Small intestine (tissue), 16 donors: ENCODE data around the gene RPL39L. TPM values are rescaled to one million over a fixed set of nuclear protein-coding genes. Genes with fewer than 3 reads are reported as not detected.

ENCODE experiments used
- DNase-seq, 2 donors: peaks; one replicate each; pipeline versions ENCODE4 v3.0.0 to v3.0.0-alpha.2; 2013
- FAIRE-seq: peaks from 2 replicates; lab custom pipeline; 2012; peaks lifted over from hg19 to GRCh38; lab: Jason Lieb, UNC
- H3K27ac ChIP-seq, 3 donors: one replicate each; pipeline ENCODE4 v1.5.1; 2013; ENCODE audit warnings: low read length in 2 of 3, mild to moderate bottlenecking in 2 of 3, control low read depth in 1 of 3, inconsistent platforms in 1 of 3, low read depth in 1 of 3, moderate library complexity in 1 of 3
- H3K27me3 ChIP-seq, 3 donors: one replicate each; pipeline ENCODE4 v1.6.1; 2013; ENCODE audit warnings: low read length in 3 of 3, inconsistent platforms in 1 of 3; ENCODE audit not compliant: control insufficient read depth in 3 of 3, insufficient read depth in 3 of 3
- H3K36me3 ChIP-seq, 3 donors: one replicate each; pipeline ENCODE4 v1.6.1; 2013; ENCODE audit warnings: low read length in 3 of 3, inconsistent platforms in 1 of 3, low read depth in 1 of 3, mild to moderate bottlenecking in 1 of 3, moderate library complexity in 1 of 3; ENCODE audit not compliant: control insufficient read depth in 3 of 3, insufficient read depth in 2 of 3
- H3K4me1 ChIP-seq, 3 donors: one replicate each; pipeline ENCODE4 v1.6.1; 2013; ENCODE audit warnings: low read length in 2 of 3, inconsistent platforms in 1 of 3, low read depth in 1 of 3, mild to moderate bottlenecking in 1 of 3, moderate library complexity in 1 of 3; ENCODE audit not compliant: control insufficient read depth in 3 of 3, insufficient read depth in 2 of 3
- H3K4me3 ChIP-seq, 3 donors: one replicate each; pipeline ENCODE4 v1.5.1; 2013; ENCODE audit warnings: low read length in 3 of 3, control low read depth in 1 of 3, inconsistent platforms in 1 of 3, low read depth in 1 of 3, mild to moderate bottlenecking in 1 of 3, moderate library complexity in 1 of 3
- H3K9me3 ChIP-seq, 2 donors: one replicate each; pipeline ENCODE4 v1.6.1; 2013; ENCODE audit warnings: low read depth in 1 of 2, low read length in 1 of 2; ENCODE audit not compliant: control insufficient read depth in 2 of 2, insufficient read depth in 1 of 2
- WGBS, 3 donors: extraction: QIAGEN DNeasy Blood & Tissue Kit; methylation state at CpG; one replicate each; pipeline ENCODE4 v1.1.7; 2013; 5-methylcytosine and 5-hydroxymethylcytosine counted together
- long read RNA-seq, 10 donors: transcript quantifications; one replicate each; lab custom pipeline, GENCODE V29; 2026
- polyA plus RNA-seq, 4 donors: library from polyadenylated mRNA; stranded (reverse) in 3 of 4; unstranded in 1 of 4; fragments of 200-250 nt in 3 of 4; fragments of 120-200 nt in 1 of 4; gene quantifications; one replicate each; pipeline versions ENCODE4 v1.2.1 to v1.2.3, GENCODE V29; 2013
- donor health status: healthy with polysubstance abuse.
- donor health status: control.
- donor health status: control.
- donor health status: Bipolar disorder and iron deficiency.
- donor health status: healthy.

RPL39L gene
- 10 to 100 TPM in 1 of 4 donors, 1 to 10 TPM in 3; 2.7 to 18.6 (median 8.3) TPM for polyA plus RNA-seq
- long read RNA-seq, donor 1, result 0 reads
- long read RNA-seq, donor 2, partial matches to known transcripts, result 0 of 3 reads
- long read RNA-seq, donor 2, other reads (novel, unspliced or antisense), result 0 of 3 reads
- long read RNA-seq, donor 3, transcript RPL39L-201 (3 exons, 756 nt), result major isoform, 6 of 11 reads
- long read RNA-seq, donor 3, partial matches to known transcripts, result 5 of 11 reads
- long read RNA-seq, donor 3, other reads (novel, unspliced or antisense), result 0 of 11 reads
- long read RNA-seq, donor 4, result 0 reads
- long read RNA-seq, donor 5, partial matches to known transcripts, result 0 of 1 reads
- long read RNA-seq, donor 5, other reads (novel, unspliced or antisense), result 0 of 1 reads
- long read RNA-seq, donor 6, transcript RPL39L-201 (3 exons, 756 nt), result major isoform, 6 of 7 reads
- long read RNA-seq, donor 6, partial matches to known transcripts, result 0 of 7 reads
- long read RNA-seq, donor 6, other reads (novel, unspliced or antisense), result 0 of 7 reads
- long read RNA-seq, donor 7, result 0 reads
- long read RNA-seq, donor 8, partial matches to known transcripts, result 0 of 3 reads
- long read RNA-seq, donor 8, other reads (novel, unspliced or antisense), result 0 of 3 reads
- long read RNA-seq, donor 9, partial matches to known transcripts, result 0 of 2 reads
- long read RNA-seq, donor 9, other reads (novel, unspliced or antisense), result 0 of 2 reads
- long read RNA-seq, donor 10, transcript RPL39L-201 (3 exons, 756 nt), result major isoform, 5 of 5 reads
- long read RNA-seq, donor 10, partial matches to known transcripts, result 0 of 5 reads
- long read RNA-seq, donor 10, other reads (novel, unspliced or antisense), result 0 of 5 reads

DNA sequence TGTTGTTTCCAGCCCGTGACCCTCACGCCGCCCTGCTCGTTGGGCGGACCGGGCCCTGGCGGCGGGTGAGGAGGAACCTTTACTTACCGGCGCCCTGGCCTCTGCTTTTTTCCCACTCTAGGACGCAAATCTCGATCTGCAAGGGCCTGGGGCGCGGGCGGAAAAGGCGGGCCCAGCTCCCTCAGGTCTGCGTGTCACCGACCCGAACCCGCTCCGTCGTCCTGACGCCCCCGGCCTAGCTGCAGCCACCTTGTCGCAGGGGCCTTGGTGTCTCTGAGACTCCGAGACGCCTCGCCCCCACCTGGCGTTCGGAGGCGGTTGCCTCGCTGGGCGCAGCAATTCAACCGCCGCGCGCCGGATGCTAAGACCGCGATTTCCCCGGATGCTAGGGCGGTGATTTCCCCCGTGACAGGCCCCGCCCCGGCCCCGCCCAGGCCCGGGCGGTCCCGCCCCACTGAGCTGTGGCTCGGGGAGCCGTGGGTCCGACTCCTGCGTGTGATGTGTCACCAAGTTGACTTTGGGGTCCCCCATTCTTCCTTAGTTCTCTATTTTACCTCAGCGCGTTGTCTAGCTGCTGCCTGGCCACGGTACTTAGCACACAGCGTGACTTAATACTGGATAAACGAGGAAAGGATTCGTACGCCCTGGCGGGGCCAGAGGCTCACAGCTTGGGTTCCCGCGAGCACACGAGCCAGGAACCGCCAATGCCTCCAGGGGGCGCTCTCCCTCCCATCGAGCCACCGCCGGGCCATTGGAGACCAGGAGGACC lies at the start of gene RPL39L:
Gene RPL39L (minus strand): TSS at position 371 of the 769 bp plus-strand sequence. CDS start 18,196 bp downstream, outside the sequence.
- no peaks in the 10 kb centered on the region for H3K4me1 ChIP-seq
- H3K36me3 ChIP-seq, result no peaks in the 10 kb centered on the region
- peaks cover 0 to 9% of the 10 kb centered on the region in 2 donors for H3K9me3 ChIP-seq
- WGBS, 3 donors, result 2 to 9% (median 4%) methylated on average over 65 to 69 of the region's 69 CpGs
- peak; percentile 79 to 92 for DNase-seq
- peak within 1 kb of the TSS; percentile 10 to 85 (median 52) for H3K4me3 ChIP-seq
- FAIRE-seq, result no peak
- H3K27me3 ChIP-seq, result peaks cover 0 to 3% (median 0%) of the 10 kb centered on the region in 3 donors
- peak within 1 kb of the TSS; percentile 73 to 92 (median 76) for H3K27ac ChIP-seq

DNA sequence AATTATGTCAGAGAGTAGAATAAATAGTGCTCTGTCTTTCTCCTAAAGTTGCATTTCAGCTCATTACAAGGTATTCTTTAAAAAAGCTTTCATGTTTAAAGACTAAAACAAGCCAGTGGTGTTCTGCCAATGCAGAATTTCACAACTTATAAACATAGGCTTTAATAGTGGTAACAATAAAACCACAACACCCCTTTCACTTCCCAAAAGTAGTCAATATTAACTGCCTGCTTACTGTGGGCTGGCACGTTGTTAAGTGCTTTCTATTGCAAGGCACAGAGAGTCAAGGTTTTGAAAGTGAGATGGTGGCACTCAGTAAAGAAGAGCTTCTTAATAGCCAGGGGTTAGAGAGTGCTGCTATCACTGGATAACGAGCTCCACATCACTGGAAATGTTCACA lies 49.6 kb upstream of the RPL39L start:
- WGBS, 3 donors, result 30 to 47% (median 42%) methylated on average over 2 of the region's 2 CpGs
- FAIRE-seq, result no peak

DNA sequence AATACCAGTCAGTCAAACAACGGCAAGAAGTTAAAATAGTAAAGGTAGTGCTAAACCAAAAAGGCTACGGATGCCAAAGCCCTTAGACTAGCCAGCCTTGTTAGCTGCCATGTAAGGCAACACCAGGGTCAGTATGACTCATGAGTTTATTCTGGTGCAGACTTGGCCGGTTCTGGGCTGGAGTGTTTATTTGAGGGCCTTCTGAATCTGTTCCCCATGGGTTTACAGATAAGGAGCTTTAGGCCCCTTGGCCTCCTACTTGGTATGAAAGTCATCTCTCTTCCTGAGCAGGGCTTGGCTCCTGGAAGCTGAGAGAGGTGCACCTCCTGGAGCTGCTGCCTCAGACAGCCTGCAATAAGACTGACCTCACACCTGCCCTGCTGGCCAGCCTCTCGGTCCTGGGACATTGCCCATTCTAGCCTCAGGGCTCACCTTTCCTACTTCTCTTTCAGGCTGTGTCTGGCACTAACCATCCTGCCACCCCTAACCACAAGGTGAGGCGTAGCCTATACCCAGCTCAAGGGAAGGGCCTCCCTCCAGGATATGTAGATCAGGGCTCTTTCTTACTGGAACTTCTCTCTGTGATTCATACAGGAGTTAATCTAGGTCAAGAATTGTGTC lies 47.6 kb upstream of the RPL39L start:
- Histone ChIP-seq H3K9me3 (no peaks in the 10 kb centered on the region), H3K27me3 (peaks cover 0 to 3% (median 0%) of the 10 kb centered on the region in 3 donors), H3K4me1 (peaks cover 0 to 20% (median 0%) of the 10 kb centered on the region in 3 donors), H3K27ac (peak overlapping the region in 2 of 3 donors; percentile 41 to 75), H3K4me3 (no peak overlapping the region), H3K36me3 (no peaks in the 10 kb centered on the region)
- no peak for DNase-seq
- no peak for FAIRE-seq
- WGBS, 3 donors, result 48 to 58% (median 57%) methylated on average over 5 of the region's 5 CpGs

More for the DNA sequence above, 49.6 kb upstream of the RPL39L start:
- no peak for DNase-seq
- H3K9me3 ChIP-seq, result no peaks in the 10 kb centered on the region
- H3K27ac ChIP-seq, result no peak overlapping the region
- no peaks in the 10 kb centered on the region for H3K36me3 ChIP-seq
- H3K27me3 ChIP-seq, result peaks cover 0 to 3% (median 0%) of the 10 kb centered on the region in 3 donors
- peaks cover 0 to 20% (median 0%) of the 10 kb centered on the region in 3 donors for H3K4me1 ChIP-seq
- H3K4me3 ChIP-seq, result no peak overlapping the region

DNA sequence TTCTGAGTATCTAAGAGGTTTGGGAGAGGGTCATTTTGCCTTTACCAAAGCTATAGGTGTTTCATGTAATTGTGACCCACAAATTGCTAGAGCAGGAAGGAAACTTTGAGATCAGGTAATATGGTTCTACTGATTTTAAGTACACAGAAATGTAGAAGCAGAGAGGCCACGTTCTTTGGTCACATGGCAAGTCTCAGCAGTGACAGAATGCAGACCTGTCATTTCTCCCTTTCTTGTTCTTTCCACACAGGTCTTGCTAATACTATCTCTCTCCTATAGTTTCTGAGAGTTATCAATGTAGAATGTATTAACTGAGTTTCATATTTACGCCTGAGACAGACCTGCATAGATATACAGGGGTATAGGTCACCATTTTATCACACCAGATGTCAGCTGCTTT lies 47.1 kb upstream of the RPL39L start:
- peak in 1 of 2 donors; percentile 44 for DNase-seq
- Histone ChIP-seq H3K9me3 (no peaks in the 10 kb centered on the region), H3K4me1 (peaks cover 0 to 20% (median 0%) of the 10 kb centered on the region in 3 donors), H3K27ac (peak overlapping the region in 1 of 3 donors; percentile 75), H3K4me3 (no peak overlapping the region), H3K27me3 (peaks cover 0 to 3% (median 1%) of the 10 kb centered on the region in 3 donors), H3K36me3 (no peaks in the 10 kb centered on the region)
- FAIRE-seq, result no peak
- 23 to 46% (median 42%) methylated on average over 2 of the region's 2 CpGs for WGBS, 3 donors

DNA sequence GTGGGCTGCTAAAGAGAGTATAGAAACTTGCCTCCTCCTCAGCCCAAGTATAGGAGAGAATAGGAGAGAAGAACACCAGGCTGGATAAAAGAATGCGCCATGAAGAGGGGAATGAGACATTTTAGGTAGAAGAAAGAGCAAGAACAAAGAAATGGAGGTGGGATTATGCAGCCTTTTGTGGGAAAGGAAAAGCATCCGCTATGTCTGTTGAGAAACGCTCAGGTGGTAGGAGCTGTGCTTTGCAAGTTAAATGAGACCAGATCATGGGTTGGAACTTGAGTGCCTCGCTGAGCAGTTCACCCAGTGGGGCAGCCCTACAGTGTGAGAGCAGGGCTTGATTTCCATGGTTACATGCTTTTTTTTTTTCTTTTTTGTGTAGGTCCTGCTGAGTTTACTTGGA lies 46.5 kb upstream of the RPL39L start:
- FAIRE-seq (no peak), DNase-seq (no peak)
- Histone ChIP-seq H3K9me3 (no peaks in the 10 kb centered on the region), H3K36me3 (no peaks in the 10 kb centered on the region), H3K4me3 (no peak overlapping the region), H3K27ac (peak overlapping the region in 1 of 3 donors; percentile 75), H3K27me3 (peaks cover 0 to 3% (median 1%) of the 10 kb centered on the region in 3 donors), H3K4me1 (peaks cover 0 to 20% (median 0%) of the 10 kb centered on the region in 3 donors)
- 87 to 99% (median 96%) methylated on average over 4 of the region's 4 CpGs for WGBS, 3 donors

DNA sequence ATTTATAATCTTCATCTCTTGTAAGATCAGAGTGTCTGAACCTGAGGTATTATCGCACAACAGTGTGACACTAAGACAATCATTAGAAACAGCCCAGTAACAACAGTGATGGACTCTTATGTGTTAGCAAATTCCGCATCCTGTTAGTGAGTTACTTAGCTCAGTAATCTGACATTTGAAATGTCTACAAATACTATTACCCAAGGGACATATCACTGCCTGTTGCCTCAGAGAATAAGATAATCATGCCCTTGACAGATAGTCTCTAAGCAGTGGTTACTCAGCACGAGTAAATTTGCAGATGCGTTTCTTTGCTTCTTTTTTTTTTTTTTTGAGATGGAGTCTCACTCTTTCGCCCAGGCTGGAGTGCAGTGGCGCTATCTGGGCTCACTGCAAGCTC lies 44.6 kb upstream of the RPL39L start:
- FAIRE-seq, result no peak
- Histone ChIP-seq H3K4me1 (peaks cover 0 to 20% (median 0%) of the 10 kb centered on the region in 3 donors), H3K9me3 (no peaks in the 10 kb centered on the region), H3K27me3 (peaks cover 0 to 3% (median 1%) of the 10 kb centered on the region in 3 donors), H3K27ac (no peak overlapping the region), H3K4me3 (no peak overlapping the region), H3K36me3 (no peaks in the 10 kb centered on the region)
- WGBS, 3 donors, result 88 to 89% (median 89%) methylated on average over 6 of the region's 6 CpGs
- DNase-seq, result no peak

DNA sequence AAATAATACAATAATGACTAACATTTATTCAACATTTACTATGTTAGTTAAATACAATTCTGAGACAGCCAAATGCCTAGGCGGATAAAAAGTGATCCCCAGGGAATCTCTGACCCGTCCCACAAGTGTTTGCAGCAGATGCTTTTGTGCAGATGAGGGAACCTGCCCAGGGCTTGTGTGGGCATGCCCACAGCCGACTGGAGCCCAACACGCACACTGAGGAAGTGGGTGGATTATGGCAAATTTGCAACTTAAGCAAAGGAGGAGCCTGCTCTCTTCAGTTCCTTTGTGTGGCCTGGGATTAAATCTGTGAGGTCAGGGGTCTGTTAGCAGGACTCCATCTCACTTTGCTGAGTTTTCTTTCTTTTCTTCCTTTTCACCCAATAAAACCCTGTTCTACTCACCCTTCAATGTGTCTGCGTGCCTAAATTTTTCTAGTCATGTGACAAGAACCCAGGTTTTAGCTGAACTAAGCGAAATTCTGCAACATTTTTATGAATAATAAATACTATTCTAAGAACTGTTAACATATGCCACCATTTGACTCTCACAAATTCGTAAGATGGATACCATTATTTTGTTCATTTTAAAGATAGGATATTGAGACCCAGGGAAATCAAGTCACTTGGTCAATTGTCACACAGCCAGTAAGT lies 44.0 kb upstream of the RPL39L start:
- no peak for DNase-seq
- Histone ChIP-seq H3K27me3 (peaks cover 0 to 3% (median 1%) of the 10 kb centered on the region in 3 donors), H3K36me3 (no peaks in the 10 kb centered on the region), H3K27ac (no peak overlapping the region), H3K9me3 (no peaks in the 10 kb centered on the region), H3K4me1 (peaks cover 0 to 20% (median 0%) of the 10 kb centered on the region in 3 donors), H3K4me3 (no peak overlapping the region)
- FAIRE-seq, result no peak
- WGBS, 3 donors, result 70 to 84% (median 81%) methylated on average over 7 of the region's 7 CpGs
